Liver (tissue), 3 donors: ENCODE data around the gene BMP7.

ENCODE experiments used
- SP1 ChIP-seq: IDR thresholded peaks from 2 replicates; pipeline ENCODE4 v1.6.1; 2018; ENCODE audit warnings: antibody characterized with exemption, mild to moderate bottlenecking
- TF ChIP-seq, protein P1 (sequence below): IDR thresholded peaks from 2 replicates; pipeline ENCODE4 v1.6.1; 2016; ENCODE audit warnings: antibody characterized with exemption, mild to moderate bottlenecking
- TF ChIP-seq, protein P2 (sequence below): fragments of 150-350 bp; IDR thresholded peaks from 2 replicates; pipeline ENCODE4 v1.5.1; 2017; ENCODE audit warnings: improper control_type of control experiment, low read depth, low read length; ENCODE audit not compliant: missing input control
- TF ChIP-seq, protein P3 (sequence below): IDR thresholded peaks from 2 replicates; pipeline ENCODE4 v1.6.1; 2016; ENCODE audit warnings: antibody characterized with exemption
- donor health status: healthy.
- donor health status: healthy.

DNA sequence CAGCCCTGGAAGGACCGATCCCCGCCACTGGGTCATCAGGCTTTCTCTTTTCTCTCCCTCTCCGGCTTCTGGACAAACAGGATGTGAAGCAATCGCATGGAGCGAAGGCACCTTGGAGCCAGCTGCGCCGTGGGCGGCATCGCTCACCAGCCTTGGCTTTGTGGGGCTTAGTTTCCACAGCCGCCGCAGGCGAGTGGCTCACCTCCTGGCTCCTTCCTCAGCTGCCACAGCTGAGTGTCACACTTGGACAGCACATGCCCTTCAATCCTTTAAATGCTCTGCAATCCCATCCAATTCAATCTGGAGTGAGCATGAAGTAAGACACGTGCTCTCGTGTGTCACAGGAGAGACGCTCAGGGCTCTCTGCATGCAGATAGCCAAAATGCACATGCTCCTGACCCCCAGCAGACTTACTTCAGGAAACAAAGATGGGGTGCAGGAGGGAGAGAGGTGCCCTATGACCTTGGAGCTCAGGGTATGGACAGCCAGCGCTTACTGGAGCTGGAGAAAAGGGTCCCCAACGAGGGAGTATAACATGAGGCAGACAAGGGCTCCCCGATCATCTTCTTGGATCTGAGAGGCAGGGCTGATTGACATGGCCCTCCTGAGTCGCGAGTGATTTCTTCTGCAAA, 70.9 kb downstream of the BMP7 start:
- TF ChIP-seq, protein P1, sequence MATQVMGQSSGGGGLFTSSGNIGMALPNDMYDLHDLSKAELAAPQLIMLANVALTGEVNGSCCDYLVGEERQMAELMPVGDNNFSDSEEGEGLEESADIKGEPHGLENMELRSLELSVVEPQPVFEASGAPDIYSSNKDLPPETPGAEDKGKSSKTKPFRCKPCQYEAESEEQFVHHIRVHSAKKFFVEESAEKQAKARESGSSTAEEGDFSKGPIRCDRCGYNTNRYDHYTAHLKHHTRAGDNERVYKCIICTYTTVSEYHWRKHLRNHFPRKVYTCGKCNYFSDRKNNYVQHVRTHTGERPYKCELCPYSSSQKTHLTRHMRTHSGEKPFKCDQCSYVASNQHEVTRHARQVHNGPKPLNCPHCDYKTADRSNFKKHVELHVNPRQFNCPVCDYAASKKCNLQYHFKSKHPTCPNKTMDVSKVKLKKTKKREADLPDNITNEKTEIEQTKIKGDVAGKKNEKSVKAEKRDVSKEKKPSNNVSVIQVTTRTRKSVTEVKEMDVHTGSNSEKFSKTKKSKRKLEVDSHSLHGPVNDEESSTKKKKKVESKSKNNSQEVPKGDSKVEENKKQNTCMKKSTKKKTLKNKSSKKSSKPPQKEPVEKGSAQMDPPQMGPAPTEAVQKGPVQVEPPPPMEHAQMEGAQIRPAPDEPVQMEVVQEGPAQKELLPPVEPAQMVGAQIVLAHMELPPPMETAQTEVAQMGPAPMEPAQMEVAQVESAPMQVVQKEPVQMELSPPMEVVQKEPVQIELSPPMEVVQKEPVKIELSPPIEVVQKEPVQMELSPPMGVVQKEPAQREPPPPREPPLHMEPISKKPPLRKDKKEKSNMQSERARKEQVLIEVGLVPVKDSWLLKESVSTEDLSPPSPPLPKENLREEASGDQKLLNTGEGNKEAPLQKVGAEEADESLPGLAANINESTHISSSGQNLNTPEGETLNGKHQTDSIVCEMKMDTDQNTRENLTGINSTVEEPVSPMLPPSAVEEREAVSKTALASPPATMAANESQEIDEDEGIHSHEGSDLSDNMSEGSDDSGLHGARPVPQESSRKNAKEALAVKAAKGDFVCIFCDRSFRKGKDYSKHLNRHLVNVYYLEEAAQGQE: no peak
- TF ChIP-seq, protein P2, sequence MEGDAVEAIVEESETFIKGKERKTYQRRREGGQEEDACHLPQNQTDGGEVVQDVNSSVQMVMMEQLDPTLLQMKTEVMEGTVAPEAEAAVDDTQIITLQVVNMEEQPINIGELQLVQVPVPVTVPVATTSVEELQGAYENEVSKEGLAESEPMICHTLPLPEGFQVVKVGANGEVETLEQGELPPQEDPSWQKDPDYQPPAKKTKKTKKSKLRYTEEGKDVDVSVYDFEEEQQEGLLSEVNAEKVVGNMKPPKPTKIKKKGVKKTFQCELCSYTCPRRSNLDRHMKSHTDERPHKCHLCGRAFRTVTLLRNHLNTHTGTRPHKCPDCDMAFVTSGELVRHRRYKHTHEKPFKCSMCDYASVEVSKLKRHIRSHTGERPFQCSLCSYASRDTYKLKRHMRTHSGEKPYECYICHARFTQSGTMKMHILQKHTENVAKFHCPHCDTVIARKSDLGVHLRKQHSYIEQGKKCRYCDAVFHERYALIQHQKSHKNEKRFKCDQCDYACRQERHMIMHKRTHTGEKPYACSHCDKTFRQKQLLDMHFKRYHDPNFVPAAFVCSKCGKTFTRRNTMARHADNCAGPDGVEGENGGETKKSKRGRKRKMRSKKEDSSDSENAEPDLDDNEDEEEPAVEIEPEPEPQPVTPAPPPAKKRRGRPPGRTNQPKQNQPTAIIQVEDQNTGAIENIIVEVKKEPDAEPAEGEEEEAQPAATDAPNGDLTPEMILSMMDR: no peak
- TF ChIP-seq SP1: no peak
- TF ChIP-seq, protein P3, sequence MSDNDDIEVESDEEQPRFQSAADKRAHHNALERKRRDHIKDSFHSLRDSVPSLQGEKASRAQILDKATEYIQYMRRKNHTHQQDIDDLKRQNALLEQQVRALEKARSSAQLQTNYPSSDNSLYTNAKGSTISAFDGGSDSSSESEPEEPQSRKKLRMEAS: no peak
